Right lobe of liver (tissue), 4 donors: Measurements from ENCODE around the gene SPP1.

Experiments
- CTCF ChIP-seq, 4 donors: fragments of 200-600 bp in 3 of 4; fragments of 450-650 bp in 1 of 4; IDR thresholded peaks; one replicate each; pipeline versions ENCODE4 v1.5.1 to v1.8.0; 2016 to 2022; ENCODE audit warnings: antibody characterized with exemption in 4 of 4, mild to moderate bottlenecking in 2 of 4
- POLR2A ChIP-seq: fragments of 450-650 bp; IDR thresholded peaks from one replicate; pipeline ENCODE4 v1.6.1; 2017; ENCODE audit warnings: antibody characterized with exemption, mild to moderate bottlenecking
- donor health status: DM: no; HTN: no; CAD: no.
- donor health status: DM: no; HTN: no; CAD: no.
- donor health status: DM: no; HTN: yes; CAD: no.

GRCh38 chr4:88009871-88010270 lies 34.4 kb downstream of the SPP1 start:
- no peak for TF ChIP-seq CTCF (IDR thresholded peaks at IDR 0.05)
- no peak for TF ChIP-seq POLR2A
